ENCODE results near the gene GCSAM.

The GCSAM gene

DNA sequence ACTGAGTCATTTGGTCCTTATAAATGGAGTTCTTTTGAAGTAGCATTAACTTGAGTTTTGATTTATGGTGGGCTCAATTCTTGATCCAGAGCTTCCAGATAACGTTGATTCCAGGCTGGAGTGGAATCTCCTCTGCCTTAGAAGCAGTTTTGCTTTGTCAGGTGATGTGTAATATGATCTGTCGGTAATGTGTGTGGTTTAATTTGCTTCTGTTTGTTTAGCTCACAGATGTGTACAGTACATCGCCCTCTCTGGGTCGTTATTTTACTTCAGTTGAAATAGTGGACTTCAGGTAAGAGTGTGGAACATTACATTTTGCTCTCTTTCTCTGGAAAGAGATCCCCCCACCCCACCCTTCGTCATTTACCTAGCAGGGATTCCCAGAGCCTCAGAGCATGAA, 23.7 kb downstream of the GCSAM start:
- Histone ChIP-seq H3K23ac (ENCODE audit: low read length) (no peak overlapping the region), H3K79me1 (ENCODE audit: low read length) (no peaks in the 10 kb centered on the region), H3K4me1 (ENCODE audit: control insufficient read depth, low read depth, low read length) (no peaks in the 10 kb centered on the region), H4K5ac (ENCODE audit: low read length) (no peak overlapping the region), H3K4me2 (ENCODE audit: low read length) (no peak overlapping the region), H3K79me2 (ENCODE audit: control insufficient read depth, insufficient read depth, low read length) (no peaks in the 10 kb centered on the region), H4K8ac (ENCODE audit: low read depth, low read length) (no peak overlapping the region), H3K56ac (ENCODE audit: low read length) (no peak overlapping the region), H3K9ac (ENCODE audit: low read length) (no peak overlapping the region), H3K27me3 (ENCODE audit: insufficient read depth, low read length, poor library complexity) (no peaks in the 10 kb centered on the region), H2BK5ac (ENCODE audit: low read length) (no peak overlapping the region), H2AK5ac (ENCODE audit: low read length) (no peak overlapping the region), H3K4me3 (ENCODE audit: low read length) (no peak overlapping the region), H2BK15ac (replicated peaks; ENCODE audit: low read depth) (no peak overlapping the region), H3K27ac (ENCODE audit: low read depth, low read length) (no peak overlapping the region), H2BK120ac (ENCODE audit: low read depth, low read length) (no peak overlapping the region), H3K36me3 (ENCODE audit: control insufficient read depth, insufficient read depth, low read length) (no peaks in the 10 kb centered on the region), H3K4ac (ENCODE audit: low read depth, low read length) (no peak overlapping the region), H3K18ac (ENCODE audit: low read length) (no peak overlapping the region)
- no CpG with 5 or more reads among the region's 5 CpGs for WGBS (ENCODE audit: extremely low coverage, insufficient coverage, low lambda C conversion rate)
- no peak for DNase-seq

DNA sequence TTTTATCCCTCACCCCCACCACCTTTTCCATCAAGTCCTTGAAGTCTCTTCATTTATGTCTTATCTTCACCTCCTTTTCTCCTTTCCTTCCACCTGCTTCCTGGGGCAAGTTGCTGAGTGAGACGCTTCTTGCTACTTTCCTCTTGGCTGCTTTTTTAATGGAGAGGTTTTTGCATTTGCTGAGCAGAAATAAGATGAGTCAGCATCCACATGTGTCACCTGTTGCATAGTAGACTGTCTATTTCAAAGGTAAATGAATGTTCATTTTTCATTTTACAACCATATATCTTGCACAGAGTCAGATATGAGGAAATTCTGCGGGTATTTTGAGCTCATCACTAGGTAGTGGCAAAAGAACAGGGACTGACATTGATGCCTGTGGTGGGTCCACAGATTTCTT, 28.3 kb downstream of the GCSAM start:
- Histone ChIP-seq H2AK5ac (ENCODE audit: low read length) (no peak overlapping the region), H3K27ac (ENCODE audit: low read depth, low read length) (no peak overlapping the region), H3K4me1 (ENCODE audit: control insufficient read depth, low read depth, low read length) (no peaks in the 10 kb centered on the region), H3K36me3 (ENCODE audit: control insufficient read depth, insufficient read depth, low read length) (no peaks in the 10 kb centered on the region), H2BK5ac (ENCODE audit: low read length) (no peak overlapping the region), H3K9ac (ENCODE audit: low read length) (no peak overlapping the region), H3K56ac (ENCODE audit: low read length) (no peak overlapping the region), H3K4me3 (ENCODE audit: low read length) (no peak overlapping the region), H2BK15ac (replicated peaks; ENCODE audit: low read depth) (no peak overlapping the region), H3K79me1 (ENCODE audit: low read length) (no peaks in the 10 kb centered on the region), H3K23ac (ENCODE audit: low read length) (no peak overlapping the region), H4K8ac (ENCODE audit: low read depth, low read length) (no peak overlapping the region), H3K27me3 (ENCODE audit: insufficient read depth, low read length, poor library complexity) (no peaks in the 10 kb centered on the region), H3K79me2 (ENCODE audit: control insufficient read depth, insufficient read depth, low read length) (no peaks in the 10 kb centered on the region), H2BK120ac (ENCODE audit: low read depth, low read length) (no peak overlapping the region), H3K4ac (ENCODE audit: low read depth, low read length) (no peak overlapping the region), H3K4me2 (ENCODE audit: low read length) (no peak overlapping the region), H4K5ac (ENCODE audit: low read length) (no peak overlapping the region), H3K18ac (ENCODE audit: low read length) (no peak overlapping the region)
- DNase-seq = no peak
- no CpG with 5 or more reads among the region's 2 CpGs for WGBS (ENCODE audit: extremely low coverage, insufficient coverage, low lambda C conversion rate)

- no peak overlapping the region for H2AK5ac ChIP-seq (ENCODE audit: low read length)
- no peak overlapping the region for H2BK15ac ChIP-seq (replicated peaks; ENCODE audit: low read depth)
- no peaks in the 10 kb centered on the region for H3K79me1 ChIP-seq (ENCODE audit: low read length)
- H4K5ac ChIP-seq (ENCODE audit: low read length) = no peak overlapping the region
- H3K27ac ChIP-seq (ENCODE audit: low read depth, low read length) = no peak overlapping the region
- peak; percentile 71 for DNase-seq
- H3K4me2 ChIP-seq (ENCODE audit: low read length) = no peak overlapping the region
- H2BK120ac ChIP-seq (ENCODE audit: low read depth, low read length) = no peak overlapping the region
- H3K4me1 ChIP-seq (ENCODE audit: control insufficient read depth, low read depth, low read length) = no peaks in the 10 kb centered on the region
- no peak overlapping the region for H3K4ac ChIP-seq (ENCODE audit: low read depth, low read length)
- no peak overlapping the region for H3K18ac ChIP-seq (ENCODE audit: low read length)
- H3K79me2 ChIP-seq (ENCODE audit: control insufficient read depth, insufficient read depth, low read length) = no peaks in the 10 kb centered on the region
- WGBS (ENCODE audit: extremely low coverage, insufficient coverage, low lambda C conversion rate) = no CpG with 5 or more reads among the region's 2 CpGs
- H3K4me3 ChIP-seq (ENCODE audit: low read length) = no peak overlapping the region
- no peak overlapping the region for H3K23ac ChIP-seq (ENCODE audit: low read length)
- no peak overlapping the region for H2BK5ac ChIP-seq (ENCODE audit: low read length)
- H3K36me3 ChIP-seq (ENCODE audit: control insufficient read depth, insufficient read depth, low read length) = no peaks in the 10 kb centered on the region
- H3K9ac ChIP-seq (ENCODE audit: low read length) = no peak overlapping the region
- no peaks in the 10 kb centered on the region for H3K27me3 ChIP-seq (ENCODE audit: insufficient read depth, low read length, poor library complexity)
- H4K8ac ChIP-seq (ENCODE audit: low read depth, low read length) = no peak overlapping the region
- H3K56ac ChIP-seq (ENCODE audit: low read length) = no peak overlapping the region
These were observed 31.1 kb downstream of the GCSAM start for GRCh38 chr3:112101916-112102315.

- H2BK15ac ChIP-seq (replicated peaks; ENCODE audit: low read depth) = no peak overlapping the region
- H2AK5ac ChIP-seq (ENCODE audit: low read length) = no peak overlapping the region
- no peak overlapping the region for H3K4me2 ChIP-seq (ENCODE audit: low read length)
- H2BK5ac ChIP-seq (ENCODE audit: low read length) = no peak overlapping the region
- DNase-seq = peak; percentile 48
- no peak overlapping the region for H4K8ac ChIP-seq (ENCODE audit: low read depth, low read length)
- H3K27ac ChIP-seq (ENCODE audit: low read depth, low read length) = no peak overlapping the region
- no peak overlapping the region for H3K18ac ChIP-seq (ENCODE audit: low read length)
- no peaks in the 10 kb centered on the region for H3K79me2 ChIP-seq (ENCODE audit: control insufficient read depth, insufficient read depth, low read length)
- H3K23ac ChIP-seq (ENCODE audit: low read length) = no peak overlapping the region
- H3K79me1 ChIP-seq (ENCODE audit: low read length) = no peaks in the 10 kb centered on the region
- H2BK120ac ChIP-seq (ENCODE audit: low read depth, low read length) = no peak overlapping the region
- H3K4me3 ChIP-seq (ENCODE audit: low read length) = no peak overlapping the region
- H3K4me1 ChIP-seq (ENCODE audit: control insufficient read depth, low read depth, low read length) = peaks cover 7% of the 10 kb centered on the region
- no CpG with 5 or more reads among the region's 4 CpGs for WGBS (ENCODE audit: extremely low coverage, insufficient coverage, low lambda C conversion rate)
- no peak overlapping the region for H3K9ac ChIP-seq (ENCODE audit: low read length)
- H3K27me3 ChIP-seq (ENCODE audit: insufficient read depth, low read length, poor library complexity) = no peaks in the 10 kb centered on the region
- H3K4ac ChIP-seq (ENCODE audit: low read depth, low read length) = no peak overlapping the region
- no peaks in the 10 kb centered on the region for H3K36me3 ChIP-seq (ENCODE audit: control insufficient read depth, insufficient read depth, low read length)
- no peak overlapping the region for H3K56ac ChIP-seq (ENCODE audit: low read length)
- H4K5ac ChIP-seq (ENCODE audit: low read length) = no peak overlapping the region
These were observed 35.7 kb downstream of the GCSAM start for GRCh38 chr3:112097378-112097777.

DNA sequence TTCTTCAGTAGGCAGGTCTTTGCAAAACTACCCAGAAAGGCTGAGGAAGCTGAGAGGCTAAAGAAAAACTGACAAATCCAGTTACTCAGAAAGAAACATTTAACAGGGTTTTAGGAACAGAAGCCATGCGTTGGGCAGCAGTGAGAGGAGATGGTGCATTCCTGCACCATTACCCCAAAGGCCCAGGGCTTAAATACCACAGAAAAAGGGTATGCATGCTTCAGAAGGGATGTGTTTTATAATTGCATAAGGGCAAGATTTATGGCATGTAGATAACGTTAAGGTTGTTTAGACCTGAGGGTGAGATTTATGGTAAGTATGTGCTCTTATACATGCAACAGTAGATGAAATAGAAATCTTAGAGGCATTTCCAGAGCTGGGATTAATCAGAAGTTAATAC, 36.9 kb downstream of the GCSAM start:
- Histone ChIP-seq H3K36me3 (ENCODE audit: control insufficient read depth, insufficient read depth, low read length) (no peaks in the 10 kb centered on the region), H3K4me2 (ENCODE audit: low read length) (no peak overlapping the region), H3K56ac (ENCODE audit: low read length) (no peak overlapping the region), H3K27ac (ENCODE audit: low read depth, low read length) (no peak overlapping the region), H4K5ac (ENCODE audit: low read length) (no peak overlapping the region), H2BK5ac (ENCODE audit: low read length) (no peak overlapping the region), H2BK15ac (replicated peaks; ENCODE audit: low read depth) (no peak overlapping the region), H3K23ac (ENCODE audit: low read length) (no peak overlapping the region), H3K18ac (ENCODE audit: low read length) (peak overlapping the region; percentile 61), H4K8ac (ENCODE audit: low read depth, low read length) (no peak overlapping the region), H3K27me3 (ENCODE audit: insufficient read depth, low read length, poor library complexity) (no peaks in the 10 kb centered on the region), H2BK120ac (ENCODE audit: low read depth, low read length) (no peak overlapping the region), H3K4me1 (ENCODE audit: control insufficient read depth, low read depth, low read length) (peaks cover 8% of the 10 kb centered on the region), H3K79me2 (ENCODE audit: control insufficient read depth, insufficient read depth, low read length) (peaks cover 2% of the 10 kb centered on the region), H3K9ac (ENCODE audit: low read length) (no peak overlapping the region), H2AK5ac (ENCODE audit: low read length) (no peak overlapping the region), H3K4ac (ENCODE audit: low read depth, low read length) (no peak overlapping the region), H3K79me1 (ENCODE audit: low read length) (no peaks in the 10 kb centered on the region), H3K4me3 (ENCODE audit: low read length) (no peak overlapping the region)
- 100% methylated on average over 1 of the region's 2 CpGs for WGBS (ENCODE audit: extremely low coverage, insufficient coverage, low lambda C conversion rate)
- DNase-seq = peak; percentile 45

- Histone ChIP-seq H3K79me2 (ENCODE audit: control insufficient read depth, insufficient read depth, low read length) (peaks cover 2% of the 10 kb centered on the region), H3K27me3 (ENCODE audit: insufficient read depth, low read length, poor library complexity) (no peaks in the 10 kb centered on the region), H3K27ac (ENCODE audit: low read depth, low read length) (no peak overlapping the region), H4K5ac (ENCODE audit: low read length) (no peak overlapping the region), H3K56ac (ENCODE audit: low read length) (no peak overlapping the region), H3K36me3 (ENCODE audit: control insufficient read depth, insufficient read depth, low read length) (no peaks in the 10 kb centered on the region), H3K4me1 (ENCODE audit: control insufficient read depth, low read depth, low read length) (peaks cover 8% of the 10 kb centered on the region), H2BK120ac (ENCODE audit: low read depth, low read length) (no peak overlapping the region), H3K79me1 (ENCODE audit: low read length) (no peaks in the 10 kb centered on the region), H3K18ac (ENCODE audit: low read length) (peak overlapping the region; percentile 61), H2BK5ac (ENCODE audit: low read length) (no peak overlapping the region), H2BK15ac (replicated peaks; ENCODE audit: low read depth) (no peak overlapping the region), H4K8ac (ENCODE audit: low read depth, low read length) (no peak overlapping the region), H3K4me3 (ENCODE audit: low read length) (no peak overlapping the region), H3K4me2 (ENCODE audit: low read length) (no peak overlapping the region), H3K9ac (ENCODE audit: low read length) (no peak overlapping the region), H2AK5ac (ENCODE audit: low read length) (no peak overlapping the region), H3K23ac (ENCODE audit: low read length) (no peak overlapping the region), H3K4ac (ENCODE audit: low read depth, low read length) (no peak overlapping the region)
- no CpG with 5 or more reads among the region's 2 CpGs for WGBS (ENCODE audit: extremely low coverage, insufficient coverage, low lambda C conversion rate)
- DNase-seq = no peak
These were observed 37.3 kb downstream of the GCSAM start for GRCh38 chr3:112095731-112096130.

Measured in mesendoderm (in vitro differentiated cells).